NCI-H2227 treated with DMSO at 0.1 percent for 48 hours (cell line): ENCODE results near the gene UBA7.
"Not testable (repeated sequence)": the region's sequence is repeated elsewhere in the genome, so short reads cannot be mapped to it uniquely, and the experiment has no call there.

ENCODE experiments used
- DNase-seq: peaks from one replicate; lab custom pipeline; 2025; lab: John Stamatoyannopoulos, UW

Gene UBA7, protein sequence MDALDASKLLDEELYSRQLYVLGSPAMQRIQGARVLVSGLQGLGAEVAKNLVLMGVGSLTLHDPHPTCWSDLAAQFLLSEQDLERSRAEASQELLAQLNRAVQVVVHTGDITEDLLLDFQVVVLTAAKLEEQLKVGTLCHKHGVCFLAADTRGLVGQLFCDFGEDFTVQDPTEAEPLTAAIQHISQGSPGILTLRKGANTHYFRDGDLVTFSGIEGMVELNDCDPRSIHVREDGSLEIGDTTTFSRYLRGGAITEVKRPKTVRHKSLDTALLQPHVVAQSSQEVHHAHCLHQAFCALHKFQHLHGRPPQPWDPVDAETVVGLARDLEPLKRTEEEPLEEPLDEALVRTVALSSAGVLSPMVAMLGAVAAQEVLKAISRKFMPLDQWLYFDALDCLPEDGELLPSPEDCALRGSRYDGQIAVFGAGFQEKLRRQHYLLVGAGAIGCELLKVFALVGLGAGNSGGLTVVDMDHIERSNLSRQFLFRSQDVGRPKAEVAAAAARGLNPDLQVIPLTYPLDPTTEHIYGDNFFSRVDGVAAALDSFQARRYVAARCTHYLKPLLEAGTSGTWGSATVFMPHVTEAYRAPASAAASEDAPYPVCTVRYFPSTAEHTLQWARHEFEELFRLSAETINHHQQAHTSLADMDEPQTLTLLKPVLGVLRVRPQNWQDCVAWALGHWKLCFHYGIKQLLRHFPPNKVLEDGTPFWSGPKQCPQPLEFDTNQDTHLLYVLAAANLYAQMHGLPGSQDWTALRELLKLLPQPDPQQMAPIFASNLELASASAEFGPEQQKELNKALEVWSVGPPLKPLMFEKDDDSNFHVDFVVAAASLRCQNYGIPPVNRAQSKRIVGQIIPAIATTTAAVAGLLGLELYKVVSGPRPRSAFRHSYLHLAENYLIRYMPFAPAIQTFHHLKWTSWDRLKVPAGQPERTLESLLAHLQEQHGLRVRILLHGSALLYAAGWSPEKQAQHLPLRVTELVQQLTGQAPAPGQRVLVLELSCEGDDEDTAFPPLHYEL

DNA sequence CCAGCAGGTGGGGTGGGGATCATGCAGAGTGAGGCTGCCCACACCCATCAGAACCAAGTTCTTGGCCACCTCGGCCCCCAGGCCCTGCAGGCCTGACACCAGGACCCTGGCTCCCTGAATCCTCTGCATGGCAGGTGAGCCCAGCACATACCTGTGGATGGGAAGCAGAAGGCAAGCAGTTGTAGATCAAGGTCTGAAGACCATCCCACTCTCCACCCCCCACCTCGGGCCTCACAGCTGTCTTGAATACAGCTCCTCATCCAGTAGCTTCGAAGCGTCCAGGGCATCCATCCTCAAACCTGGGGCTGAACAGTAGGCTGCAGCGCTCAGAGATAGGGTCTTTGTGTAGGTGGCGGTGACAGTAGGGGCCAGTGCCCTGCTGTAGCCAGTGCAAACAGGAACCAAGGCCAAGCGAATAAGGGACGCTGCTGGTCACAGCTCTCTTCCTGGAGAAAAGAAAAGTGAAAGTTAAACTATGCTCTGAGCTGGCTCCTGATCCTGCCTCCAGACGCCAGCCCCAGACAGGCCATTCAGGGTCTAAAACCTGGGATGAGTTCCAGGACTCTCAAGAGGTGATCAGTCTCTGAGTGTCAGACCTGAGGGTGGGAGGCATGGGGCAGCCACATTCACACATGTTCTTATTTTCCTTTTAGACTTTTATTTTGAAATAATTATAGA, at the start of gene UBA7:
Gene UBA7 (minus strand): TSS at position 457 of the 678 bp plus-strand sequence. CDS start 166 bp downstream, at position 291.
- no peak for DNase-seq

DNA sequence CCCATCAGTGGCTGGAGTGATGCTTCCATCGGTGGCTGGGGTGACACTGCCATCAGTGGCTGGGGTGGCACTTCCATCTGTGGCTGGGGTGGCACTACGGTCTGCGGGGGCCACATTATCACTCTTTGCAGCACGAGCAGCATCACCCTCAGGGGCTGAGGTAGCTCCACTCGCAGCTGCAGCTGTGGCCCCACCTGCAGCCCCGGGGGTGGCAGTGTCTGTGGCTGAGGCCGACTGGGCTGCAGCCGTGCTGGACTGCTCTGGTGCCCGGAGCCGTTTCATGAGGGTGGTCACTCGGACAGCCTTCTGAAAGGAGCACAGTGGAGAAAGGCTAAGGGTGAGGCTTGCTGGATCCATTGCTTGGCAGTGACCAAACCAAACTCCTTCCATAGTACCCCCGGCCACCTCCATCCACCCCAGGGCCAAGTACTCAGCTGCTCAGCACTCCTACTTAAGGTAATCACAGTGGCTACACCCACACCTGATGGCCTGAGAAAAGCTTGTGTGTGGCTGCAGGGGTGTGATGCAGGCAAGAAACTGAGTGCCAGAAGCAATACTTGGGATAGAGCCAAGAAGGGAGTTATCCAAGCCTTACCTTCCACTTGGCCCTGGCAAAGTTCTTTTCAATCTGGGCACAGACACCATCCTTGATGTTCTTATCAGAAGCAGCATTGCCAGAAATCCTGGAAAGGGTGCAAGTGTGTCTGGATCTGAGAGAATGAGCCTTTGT, 46.0 kb upstream of the UBA7 start:
- no peak for DNase-seq

DNA sequence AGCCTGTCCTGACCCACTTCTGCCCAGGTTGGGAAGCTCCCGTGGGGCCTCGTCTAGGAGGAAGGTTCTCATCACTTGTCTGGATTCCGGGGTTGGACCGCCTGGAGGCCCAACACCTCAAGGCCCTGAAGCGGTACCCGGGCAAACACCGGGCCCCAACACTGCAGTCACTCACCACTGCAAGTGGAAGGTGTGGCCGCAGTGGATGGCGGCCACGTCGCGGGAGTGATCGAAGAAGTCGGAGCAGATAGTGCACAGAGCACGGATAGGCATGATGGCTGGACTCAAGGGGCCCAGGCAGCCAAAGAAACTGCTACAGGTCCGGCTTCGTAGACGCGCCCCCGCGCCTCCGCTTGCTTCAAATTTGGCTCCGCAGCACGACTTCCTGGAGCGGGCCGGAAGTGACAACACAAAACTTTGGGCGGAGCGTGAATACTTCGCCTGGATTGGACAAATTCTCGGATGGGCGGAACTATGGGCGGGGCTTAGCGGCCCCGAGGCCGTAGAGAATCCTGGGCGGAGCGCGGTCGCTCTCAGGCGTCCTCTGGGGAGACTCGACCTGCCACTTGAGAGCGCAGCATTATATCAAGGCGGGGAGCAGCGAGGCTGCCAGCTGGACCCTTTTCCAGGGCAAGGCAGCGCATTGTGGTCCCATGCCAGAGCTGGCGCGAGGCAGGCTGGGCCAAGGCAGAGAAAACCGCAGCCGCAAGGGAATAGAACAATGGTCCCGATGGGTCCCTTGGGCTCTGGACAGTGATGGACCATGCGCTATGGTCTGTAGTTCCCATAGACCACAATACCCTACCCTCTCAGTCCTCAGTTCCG, 42.6 kb upstream of the UBA7 start, which contains the start of gene TRAIP:
Gene TRAIP (minus strand): TSS at position 384 of the 825 bp plus-strand sequence. CDS start 111 bp downstream, at position 273.
- peak; percentile 80 for DNase-seq

DNA sequence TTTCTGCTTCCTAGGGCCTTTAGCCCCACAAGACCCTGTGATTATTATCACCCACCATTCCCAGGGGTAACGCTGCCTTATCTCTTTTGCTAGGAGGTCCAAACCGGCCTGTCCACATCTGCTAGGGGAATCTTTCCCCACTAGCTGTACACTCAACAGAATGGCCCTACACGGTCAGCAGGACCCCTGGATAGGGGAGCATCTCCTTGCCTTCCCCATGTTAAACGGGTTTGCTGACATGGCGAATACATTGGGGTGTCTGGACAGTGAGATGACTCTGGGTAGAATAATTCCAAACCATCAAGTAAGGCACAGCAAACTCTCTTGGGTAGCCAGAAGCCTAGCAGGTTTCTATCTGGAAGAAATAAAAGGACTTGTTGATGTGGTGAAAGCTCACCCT, 41.9 kb upstream of the UBA7 start:
- no peak for DNase-seq

DNA sequence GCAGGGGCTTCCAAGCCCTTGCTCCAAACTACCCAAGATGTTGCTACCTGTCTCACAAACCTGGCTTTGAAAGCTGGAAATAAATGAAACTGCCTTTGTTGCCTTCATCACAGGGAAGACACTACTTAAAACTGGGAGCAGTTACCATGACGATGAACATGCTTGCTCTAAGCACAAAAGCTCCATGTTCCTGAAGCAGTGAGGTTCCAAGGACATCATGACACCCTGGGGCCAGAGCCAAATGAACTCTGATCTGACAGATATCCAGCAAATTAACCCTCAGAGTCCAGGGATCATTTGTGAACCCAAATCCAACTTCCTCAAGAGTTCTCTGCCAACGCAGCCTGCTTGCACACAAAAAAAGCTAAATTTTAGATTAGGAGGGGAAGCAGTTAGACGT, 31.9 kb upstream of the UBA7 start:
- no peak for DNase-seq

DNA sequence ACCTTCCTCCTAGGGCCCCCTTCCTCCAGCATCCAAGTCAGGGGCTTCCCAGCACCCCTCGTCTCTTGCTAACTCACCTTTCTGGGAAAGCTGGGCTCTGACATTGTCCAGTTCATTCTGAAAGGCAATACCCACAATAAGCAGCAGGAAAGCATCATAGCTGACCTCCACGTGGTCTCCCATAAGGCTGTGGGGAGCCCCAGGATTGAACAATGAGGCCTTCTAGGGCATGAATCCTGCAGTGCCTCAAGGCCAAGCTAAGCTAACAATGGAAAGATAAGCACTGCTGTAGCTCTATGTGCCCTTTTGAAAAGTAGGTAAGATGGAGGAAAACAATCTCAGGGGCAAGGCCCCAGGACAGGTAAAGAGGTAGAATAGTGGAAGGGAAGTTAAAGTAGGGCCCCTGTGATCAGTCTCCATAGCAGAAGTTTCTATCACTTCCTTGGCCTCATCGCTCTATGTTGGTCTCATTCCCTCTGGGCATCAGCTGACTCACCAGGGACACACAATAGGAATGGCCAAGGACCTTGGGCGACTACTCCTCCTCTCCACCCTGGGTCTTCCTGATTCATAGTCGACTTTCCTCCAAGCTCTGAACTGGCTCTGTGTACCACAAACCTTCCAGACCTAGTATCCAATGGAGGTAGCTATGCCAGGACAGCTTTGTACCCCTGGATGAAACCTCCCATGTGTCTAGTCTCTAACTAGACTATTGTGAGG, 30.9 kb upstream of the UBA7 start:
- no peak for DNase-seq

DNA sequence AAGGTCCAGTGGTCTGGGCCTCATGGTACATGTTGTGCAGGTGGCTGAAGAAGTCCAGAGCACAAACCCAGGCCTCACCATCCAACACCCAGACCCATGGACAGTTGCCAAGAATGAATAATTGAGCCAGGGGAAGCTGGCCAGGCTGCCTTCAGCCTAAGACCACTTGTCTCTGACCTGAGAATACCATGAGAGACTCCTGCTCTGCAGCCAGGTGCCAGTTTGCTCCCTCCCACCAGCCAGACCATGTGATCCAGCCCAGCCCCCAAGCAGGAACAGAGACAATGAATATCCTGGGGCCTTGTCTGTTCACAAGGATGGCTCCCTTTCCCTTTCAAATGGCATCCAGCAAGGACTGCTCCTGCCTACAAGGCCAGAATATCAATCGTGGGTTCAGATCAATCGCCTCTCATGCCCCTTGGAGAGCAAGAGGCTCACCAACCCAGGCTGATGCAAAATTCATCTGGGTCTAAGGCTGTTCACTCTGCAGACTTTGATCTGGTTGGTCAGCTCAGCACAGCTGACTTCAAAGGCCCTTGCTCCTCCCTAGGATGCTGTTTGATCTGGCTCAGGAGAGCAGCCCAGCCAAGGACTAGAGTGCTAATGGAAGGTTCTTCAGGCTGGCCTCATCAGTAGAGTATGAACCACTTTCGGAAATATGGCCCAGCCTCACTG, 29.2 kb upstream of the UBA7 start:
- DNase-seq: no peak

DNA sequence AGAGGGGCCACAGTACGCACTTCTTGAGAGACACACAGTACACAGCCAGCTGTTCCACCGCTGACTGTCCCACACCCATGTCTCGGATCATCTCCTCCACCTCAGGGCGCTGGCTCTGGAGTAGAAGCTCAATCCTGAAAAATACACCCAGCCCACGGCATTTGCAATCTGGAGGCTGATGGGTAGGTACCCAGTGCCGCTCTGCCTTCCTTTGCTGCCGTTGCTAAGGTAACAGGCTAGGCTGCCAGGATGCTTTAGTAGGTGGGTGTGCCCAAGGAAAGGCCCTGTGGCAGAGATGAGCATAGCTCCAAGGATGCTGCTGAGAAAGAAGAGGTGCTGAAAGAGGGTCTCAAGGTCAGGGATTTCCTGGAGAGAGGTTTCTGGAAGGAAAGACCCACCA, 28.1 kb upstream of the UBA7 start:
- no peak for DNase-seq

DNA sequence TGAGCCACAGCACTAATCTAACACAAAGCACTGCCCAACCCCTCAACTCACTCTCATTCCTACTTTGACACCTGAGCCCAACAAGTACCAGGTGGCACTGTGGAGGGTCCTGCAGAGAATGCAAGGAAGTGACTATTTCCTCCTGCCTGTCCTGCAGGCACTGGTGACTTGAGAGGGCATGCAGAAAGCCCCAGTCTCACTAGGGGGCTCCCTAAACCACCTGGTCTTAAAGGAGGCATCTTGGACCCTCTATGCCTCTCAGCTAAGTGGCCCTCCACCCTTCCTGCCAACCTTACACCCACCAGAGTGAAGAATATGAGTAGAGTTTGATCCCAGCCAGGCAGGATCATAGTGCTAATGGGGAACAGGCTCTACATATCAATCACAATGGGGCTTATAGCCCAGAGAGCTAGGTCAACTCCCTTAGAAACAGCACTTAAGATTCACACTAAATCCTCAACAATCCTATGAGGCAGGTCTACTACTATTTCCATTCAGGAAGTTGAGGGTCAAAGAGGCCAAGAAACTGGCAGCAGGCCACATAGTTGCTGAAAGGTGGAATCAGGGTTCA, 27.5 kb upstream of the UBA7 start:
- DNase-seq: no peak

DNA sequence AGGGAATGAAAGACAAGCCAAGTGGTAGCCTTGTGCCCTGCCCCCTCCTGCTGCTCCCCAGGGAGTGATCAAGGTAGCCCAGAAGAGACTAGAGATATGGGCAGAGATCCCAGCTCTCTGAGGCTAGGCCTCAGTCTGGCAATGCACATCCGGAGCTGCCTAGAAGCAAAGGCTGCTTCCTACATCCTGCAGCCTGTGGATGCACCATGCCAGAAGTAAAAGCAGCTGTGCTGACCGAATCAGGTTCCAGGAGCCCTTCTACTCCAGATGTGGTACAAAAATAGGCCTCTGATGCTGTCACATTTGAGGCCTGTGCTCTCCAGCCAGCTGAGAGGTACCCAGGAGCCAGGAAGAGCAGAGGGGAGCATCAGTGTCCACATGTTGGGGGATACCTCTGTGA, 26.6 kb upstream of the UBA7 start:
- no peak for DNase-seq

DNA sequence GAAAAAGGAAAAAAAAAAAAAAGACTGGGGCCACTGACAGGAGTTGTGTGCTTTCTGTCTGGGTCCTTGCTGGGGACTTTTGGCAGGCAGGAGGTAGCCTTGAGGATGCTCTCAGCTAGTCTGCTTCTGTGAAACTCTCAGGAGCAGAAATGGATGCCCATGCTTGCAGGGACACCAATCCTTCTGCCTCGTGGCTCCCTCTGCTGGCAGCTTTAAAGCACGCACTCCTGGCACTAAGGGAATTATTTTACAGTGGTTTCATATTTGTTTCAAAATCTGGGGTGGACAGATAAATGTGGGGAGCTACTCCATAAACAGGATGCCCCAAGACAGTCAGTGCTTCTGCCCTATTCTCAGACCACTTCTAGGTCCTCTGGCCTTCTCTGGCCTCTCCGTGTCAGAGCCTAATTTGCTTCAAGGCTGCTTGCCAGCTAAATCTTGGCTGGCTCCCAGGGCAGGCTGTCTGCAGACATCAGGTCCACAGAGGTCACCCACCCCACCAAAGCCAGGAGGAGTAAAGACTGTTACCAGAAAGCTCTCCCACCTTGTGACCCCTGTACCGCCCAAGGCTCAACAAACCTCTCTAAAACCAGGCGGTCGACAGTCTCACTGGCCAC, 25.5 kb upstream of the UBA7 start:
- DNase-seq: peak; percentile 13

DNA sequence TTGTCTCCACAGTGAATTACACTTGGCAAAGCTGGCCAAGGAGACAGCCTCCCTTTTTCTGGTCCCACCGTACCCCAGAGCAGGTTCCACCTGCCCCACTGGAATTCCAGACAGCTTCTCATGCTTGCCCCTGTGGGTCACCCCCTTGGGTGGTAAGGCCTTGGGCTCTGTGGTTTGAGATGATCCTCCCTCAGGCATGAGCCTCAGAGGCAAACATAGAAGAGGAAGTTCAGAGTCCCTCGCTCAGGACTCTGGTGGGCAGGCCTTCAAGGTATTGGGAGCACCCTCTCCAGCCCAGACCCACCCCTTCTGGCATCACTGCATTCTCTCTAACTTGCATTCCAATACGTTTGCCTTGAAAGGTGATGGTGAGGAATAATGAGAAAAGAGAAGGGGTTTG, 17.6 kb upstream of the UBA7 start:
- DNase-seq: no peak

DNA sequence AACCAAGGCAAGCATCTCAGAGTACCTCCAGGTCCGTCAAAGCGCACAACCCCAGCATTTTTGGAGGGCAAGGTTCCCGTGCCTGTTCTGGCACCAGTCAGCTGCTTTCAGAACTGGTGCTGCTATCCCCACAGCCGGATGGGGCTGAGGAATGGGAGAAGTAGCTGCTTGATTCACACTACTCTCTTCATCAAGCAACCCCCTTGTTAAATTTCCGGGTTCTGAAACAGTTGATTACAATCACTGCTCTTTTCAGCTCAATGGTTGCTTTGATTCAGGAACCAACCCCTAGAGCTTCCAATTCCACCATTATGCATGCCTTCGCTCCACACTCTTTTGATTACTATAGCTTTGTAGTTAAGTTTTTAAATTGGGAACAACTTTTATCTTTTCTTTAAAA, 12.3 kb upstream of the UBA7 start:
- DNase-seq: no peak

DNA sequence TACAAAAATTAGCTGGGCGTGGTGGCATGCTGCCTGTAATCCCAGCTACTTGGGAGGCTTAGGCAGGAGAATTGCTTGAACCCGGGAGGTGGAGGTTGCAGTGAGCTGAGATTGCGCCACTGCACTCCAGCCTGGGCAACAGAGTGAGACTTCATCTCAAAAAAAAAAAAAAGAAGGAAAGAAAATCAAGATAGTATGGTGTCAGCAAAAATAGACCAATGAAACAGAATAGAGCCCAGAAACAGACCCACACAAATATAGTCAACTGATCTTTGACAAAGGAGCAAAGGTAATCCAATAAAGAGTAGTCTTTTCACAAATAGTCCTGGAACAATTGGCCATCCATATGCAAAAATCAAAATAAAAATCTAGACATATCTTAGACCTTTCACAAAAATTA, 9.4 kb upstream of the UBA7 start:
- DNase-seq: not testable (repeated sequence)

DNA sequence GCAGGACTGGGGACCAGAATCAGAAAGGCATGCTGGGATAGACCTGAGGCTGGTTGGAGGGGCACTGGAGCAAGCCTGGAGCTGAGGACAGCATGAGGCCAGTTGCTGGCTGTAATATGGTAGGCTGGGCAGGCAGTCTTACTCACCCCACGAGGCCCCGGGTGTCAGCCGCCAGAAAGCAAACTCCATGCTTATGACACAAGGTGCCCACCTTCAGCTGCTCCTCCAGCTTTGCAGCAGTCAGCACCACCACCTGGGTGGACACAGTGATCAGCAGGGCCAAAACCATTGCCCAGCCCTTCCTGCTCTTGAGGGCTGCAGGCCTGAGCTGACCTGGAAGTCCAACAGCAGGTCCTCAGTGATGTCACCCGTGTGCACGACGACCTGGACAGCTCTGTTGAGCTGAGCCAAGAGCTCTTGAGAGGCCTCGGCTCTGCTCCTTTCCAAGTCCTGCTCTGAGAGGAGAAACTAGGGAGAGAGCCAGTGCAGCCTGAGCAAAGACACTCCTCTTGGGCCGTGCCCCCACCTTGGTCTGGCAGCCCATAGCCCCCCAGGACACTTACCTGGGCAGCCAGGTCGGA, 747 bp downstream of the UBA7 start:
- no peak for DNase-seq

DNA sequence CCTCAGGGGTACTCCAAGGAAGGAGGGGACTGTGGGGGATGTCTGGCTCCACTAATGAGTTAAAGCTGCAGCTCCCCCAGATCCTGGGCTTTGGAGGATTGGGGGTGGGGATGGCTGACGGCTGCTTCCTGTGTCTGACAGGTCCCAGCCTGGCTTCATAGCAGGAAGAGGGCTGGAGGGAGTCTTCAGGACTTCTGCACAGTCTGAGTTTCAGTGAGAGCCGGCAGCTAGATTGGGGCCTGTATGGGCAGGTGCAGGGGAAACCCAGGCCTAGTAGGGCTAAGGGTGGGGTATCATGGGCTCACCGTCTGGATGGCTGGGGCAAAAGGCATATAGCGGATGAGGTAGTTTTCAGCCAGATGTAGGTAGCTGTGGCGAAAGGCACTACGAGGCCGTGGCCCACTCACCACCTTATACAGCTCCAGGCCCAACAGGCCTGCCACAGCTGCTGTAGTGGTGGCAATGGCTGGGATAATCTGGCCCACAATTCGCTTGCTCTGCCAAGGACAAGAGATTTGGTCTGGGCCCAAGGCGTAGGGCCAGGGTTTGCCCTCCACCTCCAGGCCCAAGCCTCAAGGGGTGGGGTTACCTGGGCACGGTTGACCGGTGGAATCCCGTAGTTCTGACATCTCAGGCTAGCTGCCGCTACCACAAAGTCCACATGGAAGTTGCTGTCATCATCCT, 6.2 kb downstream of the UBA7 start:
- DNase-seq: no peak

DNA sequence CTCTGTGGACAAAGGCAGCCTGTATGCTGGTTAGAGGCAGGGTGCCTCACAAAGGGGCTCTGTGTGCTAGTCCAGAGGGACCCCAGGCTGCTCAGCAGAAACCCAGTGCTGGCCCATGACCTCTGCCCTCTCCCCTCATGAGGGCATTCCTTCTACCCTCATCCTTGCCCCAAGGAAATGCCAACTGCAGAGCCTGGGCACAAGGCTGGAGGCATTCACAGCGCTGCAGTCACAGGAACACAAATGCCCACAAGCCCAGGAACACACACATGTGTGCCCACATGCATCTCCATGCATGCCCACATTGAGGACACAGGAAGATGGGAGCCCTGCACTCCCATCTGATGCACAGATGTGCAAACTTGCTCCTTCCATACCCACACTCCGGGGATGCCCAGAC, 6.9 kb downstream of the UBA7 start:
- no peak for DNase-seq
